GM19468 (cell line): ENCODE measurements around the gene SNRNP70.
"Not testable (repeated sequence)": the region's sequence is repeated elsewhere in the genome, so short reads cannot be mapped to it uniquely, and the experiment has no call there.

Experiments
- ATAC-seq: cut with Tn5 transposase; IDR thresholded peaks from one replicate; pipeline ENCODE4 v1.9.1; 2021; ENCODE audit warnings: mild to moderate bottlenecking, moderate library complexity, moderate number of reproducible peaks; ENCODE audit not compliant: unreplicated experiment; ENCODE audit errors: extremely low read depth

Gene SNRNP70

DNA sequence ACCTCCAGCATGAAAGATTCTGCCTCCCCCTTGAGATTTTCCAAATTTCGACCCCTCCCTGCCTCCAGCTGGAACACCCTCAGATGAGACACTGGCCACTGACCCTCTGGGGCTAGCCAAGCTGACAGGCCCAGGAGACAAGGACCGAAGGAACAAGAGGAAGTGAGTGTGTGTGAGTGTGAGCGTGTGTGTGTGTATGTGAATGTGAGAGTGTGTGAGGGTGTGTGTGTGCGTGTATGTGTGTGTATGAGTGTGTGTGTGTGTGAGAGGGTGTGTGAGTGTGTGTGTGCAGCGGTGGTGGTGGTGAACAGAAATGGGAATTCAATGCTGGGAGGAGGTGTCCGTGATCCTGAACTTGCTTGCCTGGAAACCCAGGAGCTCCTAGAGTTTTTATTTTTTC, 56.1 kb downstream of the SNRNP70 start:
- ATAC-seq: no peak

DNA sequence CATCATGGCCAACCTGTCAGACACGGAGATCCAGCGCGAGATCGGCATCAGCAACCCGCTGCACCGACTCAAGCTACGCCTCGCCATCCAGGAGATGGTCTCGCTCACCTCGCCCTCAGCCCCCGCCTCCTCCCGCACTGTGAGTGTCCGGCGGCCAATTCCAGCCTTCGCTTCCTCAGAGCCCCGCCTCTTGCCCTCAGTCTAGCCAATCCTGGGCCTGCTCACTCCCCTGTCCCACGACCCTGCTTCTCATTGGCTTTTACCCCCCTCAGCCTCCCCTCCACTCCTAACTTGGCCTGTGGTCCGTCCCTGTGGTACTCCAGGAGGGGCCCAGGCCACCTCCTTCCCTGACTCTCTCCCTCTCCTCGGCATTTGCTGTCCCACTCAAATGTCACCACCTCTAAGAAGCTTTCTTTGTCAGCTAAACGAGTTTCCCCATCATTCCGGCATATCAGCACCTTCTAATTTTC, 57.6 kb downstream of the SNRNP70 start:
- no peak for ATAC-seq

DNA sequence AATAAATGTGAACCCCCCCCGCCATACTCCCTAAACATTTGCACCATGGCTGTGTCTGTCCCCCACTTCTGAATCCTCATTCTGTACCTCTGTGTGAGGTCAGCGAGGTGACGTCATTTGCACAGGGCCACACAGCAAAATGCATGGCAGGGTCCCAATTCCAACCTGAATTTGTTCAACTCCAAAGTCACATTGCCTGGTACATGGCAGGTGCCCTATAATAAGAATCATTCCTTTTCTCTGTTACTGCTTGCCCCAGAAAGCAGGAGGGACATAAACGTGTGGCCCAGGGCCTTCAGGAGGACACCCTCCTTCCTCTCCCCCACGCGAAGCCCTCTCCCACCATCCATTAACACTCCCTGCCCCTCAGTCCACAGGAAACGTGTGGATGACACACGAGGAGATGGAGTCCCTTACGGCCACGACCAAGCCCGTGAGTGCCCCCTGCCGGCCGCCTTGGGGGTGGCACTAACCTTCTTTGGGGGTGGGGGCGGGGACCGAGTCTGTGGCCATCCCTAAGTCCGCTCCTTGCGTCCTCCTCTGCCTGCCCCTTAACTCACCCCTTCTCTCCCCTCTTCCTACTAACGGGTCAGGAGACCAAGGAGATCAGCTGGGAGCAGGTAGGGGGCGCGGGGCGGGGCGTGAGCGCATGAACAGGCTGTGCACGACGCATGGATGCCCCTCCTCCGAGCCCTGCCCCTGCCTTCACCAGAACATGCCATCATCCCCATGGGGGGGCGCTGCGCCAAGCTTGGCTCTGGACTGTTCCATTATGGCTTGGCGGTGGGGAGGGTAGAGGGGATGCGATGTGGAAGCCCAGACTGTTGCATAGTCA, 60.5 kb downstream of the SNRNP70 start:
- no peak for ATAC-seq

DNA sequence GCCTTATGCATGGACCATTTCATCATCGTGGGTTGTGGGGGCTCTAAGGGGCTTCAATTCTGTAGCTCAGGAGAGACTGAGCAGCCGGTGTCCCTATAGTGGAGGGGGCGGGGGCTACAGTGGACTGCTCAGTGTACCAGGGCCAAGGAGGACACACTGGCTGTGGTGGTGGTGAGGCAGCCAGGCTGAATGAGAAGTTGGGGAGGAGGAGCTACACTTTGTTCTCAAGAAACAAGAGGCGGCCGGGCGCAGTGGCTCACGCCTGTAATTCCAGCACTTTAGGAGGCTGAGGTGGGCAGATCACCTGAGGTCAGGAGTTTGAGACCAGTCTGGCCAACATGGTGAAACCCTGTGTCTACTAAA, 61.1 kb downstream of the SNRNP70 start:
- not testable (repeated sequence) for ATAC-seq

DNA sequence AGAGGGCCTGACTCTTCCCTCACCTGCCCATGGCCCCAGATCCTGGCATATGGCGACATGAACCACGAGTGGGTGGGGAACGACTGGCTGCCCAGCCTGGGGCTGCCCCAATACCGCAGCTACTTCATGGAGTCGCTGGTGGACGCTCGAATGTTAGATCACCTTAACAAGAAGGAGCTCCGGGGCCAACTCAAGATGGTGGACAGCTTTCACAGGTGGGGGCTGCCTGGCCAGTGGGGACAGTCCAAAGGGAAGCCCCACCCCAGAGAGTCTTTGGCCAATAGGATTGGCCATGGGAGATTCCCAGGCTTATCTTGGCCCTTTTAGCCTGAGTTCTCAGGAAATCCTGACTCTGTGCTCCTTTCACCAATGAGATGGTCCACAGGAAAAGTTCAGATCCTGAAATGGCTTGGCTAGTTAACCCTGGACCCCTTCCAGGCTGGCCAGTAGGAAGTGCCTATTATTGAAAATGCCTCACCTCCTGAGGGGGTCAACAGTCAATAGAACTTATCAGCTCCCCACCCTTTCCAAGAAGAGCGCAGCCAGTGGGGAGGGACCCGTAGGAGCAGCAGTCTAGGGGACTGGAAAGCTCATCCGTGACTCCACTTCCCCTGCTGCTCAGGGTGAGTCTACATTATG, 62.9 kb downstream of the SNRNP70 start:
- no peak for ATAC-seq

DNA sequence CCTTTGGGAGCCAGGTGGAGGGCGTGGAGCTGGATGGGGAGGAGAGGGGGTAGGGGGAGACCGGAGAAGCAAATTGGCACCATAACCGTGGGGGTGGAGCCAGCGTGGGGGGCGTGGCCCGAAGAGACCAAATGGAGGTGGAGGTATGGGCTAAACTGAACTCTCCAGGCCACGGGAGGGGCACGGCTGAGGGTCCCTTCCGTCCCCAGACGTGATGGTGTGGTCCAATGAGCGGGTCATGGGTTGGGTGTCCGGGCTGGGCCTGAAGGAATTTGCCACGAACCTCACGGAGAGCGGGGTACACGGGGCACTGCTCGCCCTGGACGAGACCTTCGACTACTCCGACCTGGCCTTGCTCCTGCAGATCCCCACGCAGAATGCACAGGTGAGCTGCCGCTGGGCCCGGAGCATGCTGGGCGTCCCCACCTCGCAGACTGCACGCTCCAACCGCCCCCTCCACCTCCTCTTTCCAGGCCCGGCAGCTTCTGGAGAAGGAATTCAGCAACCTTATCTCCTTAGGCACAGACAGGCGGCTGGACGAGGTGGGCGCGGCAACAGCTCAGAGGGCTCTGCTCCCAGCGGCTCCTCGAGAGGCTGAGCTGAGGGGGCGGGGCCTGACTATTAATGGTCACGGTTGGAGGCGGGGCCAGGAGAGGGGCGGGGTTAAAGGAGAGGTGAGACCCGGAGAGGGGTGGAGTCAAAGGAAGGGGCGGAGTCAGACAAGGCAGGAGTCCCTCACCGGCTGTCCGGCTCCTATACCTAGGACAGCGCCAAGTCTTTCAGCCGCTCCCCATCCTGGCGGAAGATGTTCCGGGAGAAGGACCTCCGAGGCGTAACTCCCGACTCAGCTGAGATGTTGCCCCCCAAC, 63.8 kb downstream of the SNRNP70 start:
- ATAC-seq: no peak

DNA sequence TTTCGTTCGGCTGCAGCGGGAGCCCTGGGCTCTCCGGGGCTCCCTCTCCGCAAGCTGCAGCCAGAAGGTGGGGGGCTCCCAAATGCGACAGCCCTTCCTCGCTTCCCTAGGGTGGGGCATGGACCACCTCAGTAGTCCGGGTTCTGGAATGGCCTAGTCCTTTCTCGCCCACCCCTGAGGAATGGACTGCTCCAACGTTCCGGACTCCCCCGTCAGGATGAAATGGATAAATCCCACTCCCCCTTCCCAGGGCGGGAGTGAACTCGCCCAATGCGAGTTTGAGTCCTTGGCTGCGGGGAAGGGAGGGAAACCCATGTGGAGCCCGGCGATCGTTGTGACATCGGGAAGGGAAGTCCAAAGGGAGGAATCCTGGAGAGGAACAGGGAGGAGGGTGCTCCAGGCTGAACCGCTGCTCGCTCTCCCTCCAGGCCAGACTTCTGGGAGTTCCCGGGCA, 64.4 kb downstream of the SNRNP70 start:
- no peak for ATAC-seq

DNA sequence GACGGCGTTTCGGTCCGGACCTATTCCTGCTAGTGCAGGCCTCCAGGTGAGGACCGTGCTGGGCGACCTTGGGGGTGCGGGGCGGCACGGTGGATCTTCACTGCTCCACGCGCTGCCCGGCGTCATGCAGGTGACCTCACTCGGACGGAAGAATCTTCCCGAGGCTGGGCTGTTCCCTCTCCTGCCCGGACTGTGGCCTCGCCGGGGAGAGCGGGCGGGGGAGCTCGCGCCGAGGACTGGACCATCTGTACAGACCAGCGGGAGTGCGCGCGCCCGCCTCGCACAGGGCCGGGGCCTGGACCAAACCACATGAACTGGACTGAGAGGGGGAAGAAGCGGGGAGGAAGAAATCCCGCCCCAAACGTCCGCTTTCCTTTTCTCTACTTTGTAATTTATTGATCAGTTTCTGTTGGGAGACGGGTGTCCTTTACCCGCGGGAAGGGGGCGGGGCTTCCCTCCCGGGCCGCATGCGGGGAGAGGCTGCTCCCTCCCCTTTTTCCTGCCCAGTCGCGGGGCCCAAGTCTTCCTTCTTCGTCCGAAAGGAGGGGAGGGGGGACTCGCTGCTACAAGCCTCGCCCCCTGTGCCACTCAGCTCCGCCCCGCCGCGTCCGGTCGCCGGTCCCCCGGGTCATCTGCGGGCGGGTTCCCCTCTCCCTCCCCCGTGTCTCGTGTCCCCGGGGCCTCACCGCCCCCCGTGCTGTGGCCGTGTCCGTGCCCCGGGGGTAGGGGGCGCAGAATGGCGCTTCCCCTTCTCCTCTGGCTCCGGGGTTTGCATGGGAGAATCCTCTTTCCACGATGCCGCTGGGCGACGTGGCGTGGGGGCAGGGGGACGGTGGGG, 65.1 kb downstream of the SNRNP70 start:
- ATAC-seq: no peak

DNA sequence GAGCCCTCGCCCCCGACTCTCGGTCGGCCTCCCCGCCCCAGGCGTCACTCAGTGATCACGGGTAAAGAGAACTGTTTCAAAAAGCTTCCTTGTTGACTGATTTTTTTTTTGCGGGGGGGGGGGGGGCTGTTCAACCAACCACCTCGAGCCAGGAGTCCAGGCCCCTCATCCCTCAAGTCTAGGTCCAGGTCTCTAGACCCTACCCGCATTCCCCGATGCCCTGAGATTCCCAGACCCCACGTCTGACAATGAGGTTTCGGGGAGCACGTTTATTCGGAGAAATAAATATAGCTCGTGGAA, 65.6 kb downstream of the SNRNP70 start:
- ATAC-seq: no peak

DNA sequence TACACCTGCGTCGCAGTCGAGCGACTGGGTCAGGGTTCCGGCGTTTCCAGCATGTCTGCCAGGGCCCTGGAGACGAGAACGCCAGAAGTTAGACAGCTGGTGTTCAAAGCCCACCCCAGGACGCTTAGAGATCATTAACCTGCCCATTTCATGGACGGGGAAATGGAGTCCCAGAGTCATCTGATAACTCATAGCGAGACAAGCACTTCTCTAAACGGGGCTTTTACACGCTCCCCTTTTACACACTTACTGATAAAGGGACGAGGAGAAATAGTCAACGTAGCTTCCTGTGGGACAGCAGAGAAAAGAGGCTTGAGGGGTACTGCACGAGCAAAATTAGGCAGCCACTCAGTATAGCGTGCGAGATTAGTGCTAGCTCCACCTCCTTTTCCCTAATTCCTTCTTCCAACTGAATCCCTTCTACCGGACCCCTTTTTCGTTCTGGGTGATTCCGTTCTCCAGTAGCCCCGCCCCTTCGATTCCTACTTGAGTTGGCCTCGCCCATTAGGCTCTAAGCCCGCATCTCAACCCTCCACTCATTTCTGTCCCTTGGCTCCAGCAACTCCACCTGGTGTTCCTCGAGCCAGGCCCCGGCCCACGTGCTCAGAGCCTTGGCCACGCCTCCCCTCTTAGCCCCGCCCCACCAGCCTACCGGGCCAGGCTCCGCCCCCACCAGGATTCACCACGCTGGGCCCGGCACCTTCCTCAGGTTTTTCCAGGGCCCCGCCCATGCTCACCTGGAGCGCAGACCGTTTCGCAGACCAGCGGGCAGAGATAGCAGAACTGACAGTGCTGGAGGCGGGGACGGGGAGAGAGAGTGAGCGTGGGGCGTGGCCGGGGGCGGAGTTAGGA, 66.2 kb downstream of the SNRNP70 start:
- ATAC-seq: no peak

DNA sequence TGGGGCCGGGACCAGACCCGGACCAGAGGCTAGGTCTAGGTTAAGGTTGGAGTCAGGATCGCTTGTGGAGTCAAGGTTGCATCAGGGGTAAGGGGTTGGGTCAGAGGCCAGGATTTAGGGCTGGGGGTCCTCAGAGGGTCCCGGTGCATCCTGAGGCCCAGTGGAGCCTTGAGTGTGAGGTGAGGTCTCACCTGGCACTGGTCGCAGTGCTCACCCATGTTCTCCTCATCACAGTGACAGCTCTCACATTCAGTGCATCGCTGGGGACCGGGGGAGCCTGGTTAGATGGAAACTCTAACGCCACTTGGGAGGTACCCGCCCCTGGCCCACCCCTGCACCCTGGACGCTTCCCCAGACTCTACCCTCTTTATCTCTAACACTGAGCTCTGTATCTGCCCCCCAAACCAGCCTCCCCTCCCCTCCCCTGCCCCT, 66.9 kb downstream of the SNRNP70 start:
- ATAC-seq: no peak

DNA sequence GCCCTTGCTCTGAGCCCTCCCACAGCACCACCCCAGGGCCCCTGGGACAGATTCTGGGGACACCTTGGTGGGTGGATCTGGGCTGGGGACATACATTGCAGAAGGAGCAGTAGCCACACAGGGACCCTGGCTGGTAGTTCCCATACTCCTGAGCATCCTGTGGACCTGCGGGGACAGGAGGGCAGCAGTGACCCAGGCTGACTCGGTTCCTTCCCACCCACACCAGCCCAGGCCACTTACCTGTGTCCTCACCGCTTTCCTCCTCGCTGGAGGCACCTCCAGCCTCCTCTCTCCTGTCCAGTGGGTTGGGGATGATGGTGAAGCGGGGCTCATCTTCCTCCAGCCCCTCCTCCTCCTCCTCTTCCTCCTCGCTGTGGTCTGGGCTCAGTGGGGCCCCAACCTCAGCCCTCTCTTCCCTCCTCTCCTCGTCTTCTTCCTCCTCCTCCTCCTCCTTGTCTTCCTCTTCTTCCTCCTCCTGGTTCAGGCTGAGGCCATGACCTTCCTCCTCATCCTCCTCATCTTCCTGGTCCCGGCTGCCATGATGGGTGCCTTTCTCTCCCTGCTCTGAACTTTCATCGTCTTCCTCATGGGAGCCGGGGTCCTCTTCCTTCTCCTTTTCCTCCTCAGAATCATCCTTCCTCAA, 68.0 kb downstream of the SNRNP70 start:
- ATAC-seq: no peak

DNA sequence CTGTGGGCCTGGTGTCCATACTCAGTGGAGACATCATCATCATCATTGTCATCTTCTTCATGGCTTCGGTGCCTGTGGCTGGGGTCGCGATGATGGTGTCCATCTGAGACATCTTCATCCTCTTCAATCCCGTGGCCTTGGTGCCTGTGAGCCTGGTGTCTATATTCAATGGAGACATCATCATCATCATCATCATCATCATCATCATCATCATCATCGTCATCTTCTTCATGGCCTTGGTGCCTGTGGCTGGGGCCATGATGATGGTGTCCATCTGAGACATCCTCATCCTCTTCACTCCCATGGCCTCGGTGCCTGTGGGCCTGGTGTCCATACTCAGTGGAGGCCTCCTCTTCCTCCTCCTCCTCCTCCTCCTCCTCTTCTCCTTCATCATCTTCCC, 69.0 kb downstream of the SNRNP70 start:
- ATAC-seq: no peak

DNA sequence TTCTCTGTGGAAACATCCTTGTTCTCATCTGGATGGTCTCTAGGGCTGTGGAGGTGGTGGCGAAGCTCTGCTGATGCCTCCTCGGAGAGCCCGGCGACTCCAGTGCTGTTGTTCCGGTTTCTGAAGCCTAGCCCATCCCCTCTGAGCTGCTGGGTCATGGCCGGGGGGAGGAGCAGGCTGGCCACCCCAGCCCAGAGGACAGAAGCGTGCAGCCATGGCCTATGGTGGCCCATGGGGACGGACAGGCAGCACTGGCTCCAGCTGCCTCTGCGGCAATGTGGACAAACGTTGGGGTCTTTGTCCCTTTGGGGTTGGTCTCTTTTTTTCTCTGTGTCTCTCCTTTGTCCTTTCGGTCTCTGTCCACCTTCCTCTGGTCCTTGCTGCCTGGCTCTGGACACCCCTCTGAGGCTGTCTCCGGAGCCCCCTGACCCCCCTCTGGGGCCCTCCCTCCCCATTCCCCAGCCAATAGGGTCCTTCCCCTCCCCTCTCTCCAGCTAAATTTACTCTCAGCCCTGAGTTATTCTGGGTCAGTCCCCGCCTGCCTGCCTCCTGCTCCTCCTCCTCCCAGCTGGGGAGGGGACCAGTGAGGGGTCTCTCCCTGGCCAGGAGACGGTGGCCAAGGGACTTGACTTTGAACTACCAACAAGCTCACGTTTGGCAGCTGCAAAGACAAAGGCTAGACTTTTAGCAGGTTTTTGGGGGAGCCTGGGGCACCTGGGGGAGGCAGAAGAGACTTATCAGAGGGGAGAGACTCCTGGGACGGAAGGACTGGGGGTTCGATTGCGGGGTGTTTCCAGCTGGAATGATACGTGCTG, 70.0 kb downstream of the SNRNP70 start, which contains the start of gene HRC:
TSS of gene HRC (minus strand) at position 392 of the 815 bp plus-strand sequence. CDS start at position 233, 159 bp downstream.
- ATAC-seq: no peak

DNA sequence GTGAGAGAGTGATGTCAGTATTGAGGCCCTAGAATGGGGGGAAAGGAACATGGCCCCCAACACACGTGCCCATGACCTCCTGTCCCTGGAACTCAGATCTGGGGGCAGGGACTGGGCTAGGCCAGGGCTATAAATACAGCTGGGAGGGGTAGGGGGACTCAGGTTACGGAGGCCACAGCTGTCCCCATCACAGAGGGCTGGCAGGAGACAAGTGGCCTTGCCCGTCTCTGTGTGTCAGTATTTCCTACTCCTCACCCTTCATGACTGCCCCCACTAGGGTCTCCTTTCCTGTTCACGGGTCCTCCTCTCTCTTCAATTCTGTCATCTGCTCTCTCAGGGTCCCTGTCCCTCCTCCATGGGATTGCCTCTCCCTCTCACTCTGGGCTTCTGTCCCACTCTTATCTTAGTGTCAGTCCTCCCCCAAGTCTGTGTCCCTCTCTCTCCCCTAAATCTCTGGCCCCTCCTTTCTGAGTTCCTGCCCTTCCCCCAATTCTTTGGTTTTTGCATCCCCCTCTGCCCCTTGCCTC, 70.6 kb downstream of the SNRNP70 start:
- ATAC-seq: no peak

DNA sequence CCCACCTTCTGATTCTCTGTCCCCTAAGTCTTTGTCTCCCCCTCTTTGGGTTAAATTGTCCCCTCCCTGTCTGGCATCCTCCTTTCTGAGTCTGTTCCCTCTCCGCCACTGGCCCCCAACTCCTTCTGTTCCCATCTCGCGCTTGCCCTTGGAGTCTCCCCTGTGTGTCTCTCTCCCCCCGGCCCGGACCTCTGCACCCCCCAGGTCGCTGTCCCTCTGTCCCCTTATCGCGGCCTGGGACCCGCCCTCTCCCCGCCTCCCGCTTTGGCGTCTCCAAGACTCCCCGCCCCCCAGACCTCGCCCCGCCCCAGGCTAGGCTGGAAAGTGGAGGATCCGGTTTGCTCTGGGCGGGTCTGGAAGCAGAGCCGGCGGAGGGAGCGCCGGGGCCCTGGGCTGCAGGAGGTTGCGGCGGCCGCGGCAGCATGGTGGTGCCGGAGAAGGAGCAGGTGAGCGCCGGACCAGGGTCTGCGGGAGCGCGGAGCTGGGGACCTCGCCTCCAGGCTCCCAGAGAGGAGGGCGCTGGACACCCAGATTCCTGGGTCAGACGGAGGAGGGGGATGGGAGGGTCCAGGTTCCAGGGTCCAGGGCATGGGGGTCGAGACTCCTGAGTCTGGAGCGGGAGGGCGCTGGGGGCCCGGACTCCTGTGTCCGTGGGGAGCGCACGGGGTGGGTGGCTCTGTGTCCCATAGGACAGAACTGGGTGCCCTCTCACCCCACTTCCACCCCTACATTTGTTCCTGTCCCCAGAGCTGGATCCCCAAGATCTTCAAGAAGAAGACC, 72.4 kb downstream of the SNRNP70 start, which contains the start of gene TRPM4:
TSS of gene TRPM4 (plus strand) at position 348 of the 780 bp plus-strand sequence. CDS start at position 423, 75 bp downstream.
- ATAC-seq: no peak
